ENCODE data around the gene WDTC1.

WDTC1 gene

GRCh38 chr1:27299385-27300271 is 65.2 kb downstream of the WDTC1 start:
- Histone ChIP-seq H3K27ac (peak overlapping the region in 20 of 21 experiments; percentile 7 to 92 (median 73)), H3K4me3 (no peak overlapping the region)

- H3K4me3 ChIP-seq: no peak overlapping the region
- peak overlapping the region in 19 of 21 experiments; percentile 7 to 92 (median 72) for H3K27ac ChIP-seq
Measured at GRCh38 chr1:27300341-27301051, 66.1 kb downstream of the WDTC1 start.

GRCh38 chr1:27301052-27301422 is 66.6 kb downstream of the WDTC1 start:
- H3K27ac ChIP-seq: peak overlapping the region in 9 of 21 experiments; percentile 16 to 92 (median 81)

DNA sequence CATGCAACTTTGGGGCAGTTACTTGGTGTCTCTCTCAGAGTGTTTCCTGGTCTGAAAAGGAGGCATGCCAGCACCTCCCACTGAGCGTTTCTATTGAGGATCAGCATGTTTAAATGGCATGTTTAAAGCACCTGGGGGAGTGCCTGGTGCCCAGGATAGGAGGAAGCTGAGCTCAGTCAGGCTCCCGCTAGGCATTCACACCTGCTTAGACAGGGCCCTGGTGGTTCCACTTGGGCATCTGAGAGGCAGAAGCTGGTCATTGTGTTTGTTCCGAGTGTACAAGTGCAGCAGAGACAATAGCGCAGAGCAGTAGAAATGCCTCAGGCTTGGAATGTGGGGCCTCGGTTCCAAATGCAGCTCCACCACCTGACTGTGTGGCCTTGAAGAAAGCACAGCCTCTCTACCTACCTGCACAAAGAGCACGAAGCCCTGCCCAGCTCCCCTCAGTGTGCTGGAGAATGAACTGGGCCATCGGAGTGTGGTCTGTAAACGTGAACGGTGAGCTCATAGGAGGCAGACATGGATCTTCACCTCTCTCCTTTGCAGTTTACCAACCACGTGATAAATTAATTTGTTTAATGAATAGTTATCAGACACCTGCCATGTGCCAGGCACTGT is 67.3 kb downstream of the WDTC1 start:
- Histone ChIP-seq H3K4me3 (no peak overlapping the region), H3K27ac (peak overlapping the region in 3 of 21 experiments; percentile 79 to 88 (median 81))

More at GRCh38 chr1:27301052-27301422, 66.6 kb downstream of the WDTC1 start:
- H3K4me3 ChIP-seq: no peak overlapping the region

GRCh38 chr1:27302612-27303011 is 68.2 kb downstream of the WDTC1 start:
- H3K4me3 ChIP-seq: no peak overlapping the region
- H3K27ac ChIP-seq: no peak overlapping the region

- H3K27ac ChIP-seq: no peak overlapping the region
- H3K4me3 ChIP-seq: no peak overlapping the region
Measured at GRCh38 chr1:27303509-27303908, 69.1 kb downstream of the WDTC1 start.

- no peak overlapping the region for H3K27ac ChIP-seq
Measured at GRCh38 chr1:27306071-27306470, 71.6 kb downstream of the WDTC1 start.

DNA sequence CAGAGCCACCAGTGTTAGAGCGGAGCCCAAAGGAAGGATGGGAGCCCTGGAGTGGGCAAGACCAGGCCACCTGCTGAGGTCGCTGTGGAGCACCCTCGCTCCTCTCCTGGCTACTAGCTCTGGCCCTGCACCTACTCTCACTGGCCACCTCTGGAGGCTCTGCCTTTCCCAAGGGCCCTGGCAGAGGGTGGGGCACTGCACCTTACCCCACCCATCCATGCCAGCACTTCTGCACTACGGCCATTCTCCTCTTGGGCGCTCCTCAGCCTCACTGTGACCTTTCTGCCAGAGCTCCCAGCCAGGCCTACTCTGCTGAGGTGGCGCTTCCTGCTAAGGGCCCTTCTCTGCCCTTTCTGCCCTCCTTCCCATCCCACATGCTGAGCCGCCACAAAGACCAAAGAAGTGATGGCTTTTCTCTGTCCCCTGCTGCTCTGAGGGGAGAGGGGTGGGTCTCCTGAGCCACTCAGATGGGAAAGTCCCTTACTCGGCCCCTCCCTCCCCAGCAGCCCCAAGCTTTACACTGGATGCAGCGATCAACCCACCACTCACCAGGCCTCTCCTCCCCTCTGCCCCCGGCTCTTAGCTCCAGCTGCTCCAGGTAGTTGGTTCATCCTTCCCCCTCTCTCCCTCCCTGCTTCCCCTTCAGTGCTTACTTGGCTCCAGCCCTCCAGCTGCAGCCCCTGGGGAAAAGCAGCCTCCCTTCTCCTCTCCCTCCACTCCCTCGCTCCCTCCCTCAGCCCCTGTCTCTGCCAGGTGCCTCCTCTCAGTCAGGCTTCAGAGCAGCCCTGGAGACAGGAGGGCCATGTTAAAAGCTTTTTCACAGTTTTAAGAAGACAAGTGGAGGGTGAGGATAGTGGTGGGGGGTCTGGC is 72.7 kb downstream of the WDTC1 start:
- no peak overlapping the region for H3K27ac ChIP-seq
- H3K4me3 ChIP-seq: no peak overlapping the region

More at GRCh38 chr1:27306071-27306470, 71.6 kb downstream of the WDTC1 start:
- no peak overlapping the region for H3K4me3 ChIP-seq

GRCh38 chr1:27307874-27308598 is 73.6 kb downstream of the WDTC1 start:
- Histone ChIP-seq H3K4me3 (no peak overlapping the region), H3K27ac (no peak overlapping the region)

DNA sequence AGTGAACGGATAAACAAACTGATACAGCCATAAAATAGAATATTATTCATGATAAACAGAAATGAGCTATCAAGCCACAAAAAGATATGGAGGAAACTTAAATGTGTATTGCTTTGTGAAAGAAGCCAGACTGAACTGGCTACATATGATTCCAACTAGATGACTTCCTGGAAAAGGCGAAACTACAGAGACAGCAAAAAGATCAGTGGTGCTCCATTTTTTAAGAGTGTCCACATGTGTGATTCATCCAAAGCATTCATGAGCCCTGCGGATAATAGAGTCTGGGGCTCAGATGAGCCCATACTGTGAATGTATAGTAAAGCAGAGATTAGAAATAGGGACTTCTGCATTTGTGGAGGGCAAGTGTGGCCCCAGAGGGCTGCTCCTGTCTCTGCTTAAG is 79.7 kb downstream of the WDTC1 start:
- no peak overlapping the region for H3K4me3 ChIP-seq
- H3K27ac ChIP-seq: no peak overlapping the region

- no peak overlapping the region for H3K27ac ChIP-seq
- H3K4me3 ChIP-seq: no peak overlapping the region
Measured at GRCh38 chr1:27314737-27315136, 80.3 kb downstream of the WDTC1 start.

DNA sequence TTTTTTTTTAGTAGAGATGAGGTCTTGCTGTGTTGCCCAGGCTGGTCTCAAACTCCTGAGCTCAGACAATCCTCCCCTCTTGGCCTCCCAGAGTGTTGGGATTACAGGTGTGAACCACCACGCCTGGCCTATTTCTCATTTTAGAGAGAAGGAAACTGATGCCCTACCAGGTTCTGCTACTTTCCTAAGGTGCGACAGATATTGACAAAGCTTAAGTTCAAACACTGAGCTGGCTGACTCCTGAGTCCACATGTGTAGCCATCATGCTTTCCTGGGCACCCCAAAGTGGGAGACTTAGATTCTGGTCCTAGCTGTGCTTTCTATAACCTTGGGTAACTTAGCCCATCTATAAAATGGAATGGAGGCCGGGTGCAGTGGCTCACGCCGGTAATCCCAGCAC is 82.4 kb downstream of the WDTC1 start:
- no peak overlapping the region for H3K27ac ChIP-seq
- H3K4me3 ChIP-seq: no peak overlapping the region

DNA sequence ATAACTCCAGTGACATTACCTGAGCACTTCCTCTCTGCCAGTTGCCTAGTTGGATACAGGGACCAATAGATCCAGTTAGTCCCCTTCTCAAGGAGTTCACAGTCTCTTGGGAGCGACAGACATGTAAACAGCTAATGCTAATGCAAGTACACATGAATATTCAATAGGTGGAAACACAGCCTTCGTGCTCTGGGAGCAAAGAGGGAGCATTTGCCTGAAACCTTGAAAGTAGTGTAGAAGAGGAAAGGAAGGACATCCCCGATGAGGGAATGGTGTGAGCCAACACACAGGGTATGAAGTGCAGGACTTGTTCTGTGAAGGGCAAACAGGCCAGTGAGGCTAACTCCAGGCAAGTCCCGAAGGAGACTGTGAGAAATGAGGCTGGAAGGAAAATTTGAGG is 83.7 kb downstream of the WDTC1 start:
- H3K27ac ChIP-seq: peak overlapping the region in 5 of 21 experiments; percentile 4 to 37 (median 22)
- H3K4me3 ChIP-seq: no peak overlapping the region

DNA sequence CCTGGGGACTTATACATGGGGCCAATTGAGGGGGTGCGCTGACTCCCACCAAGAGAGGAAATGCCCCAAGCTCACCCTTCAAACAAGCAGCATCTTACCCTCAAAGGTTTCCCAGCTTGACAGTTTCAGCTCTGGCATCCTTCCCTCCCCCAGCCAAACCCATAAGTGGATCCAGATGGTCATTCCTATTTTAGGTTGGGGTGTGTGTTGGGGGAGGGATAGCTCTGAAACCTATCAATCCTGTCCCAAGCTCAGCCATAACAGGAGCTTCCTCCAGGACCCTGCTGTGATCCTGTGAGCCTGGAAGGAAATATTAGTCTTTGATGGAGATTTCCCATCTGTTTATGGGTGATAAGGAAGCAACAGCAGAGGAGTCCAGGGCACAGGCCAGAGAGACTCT is 84.2 kb downstream of the WDTC1 start:
- no peak overlapping the region for H3K4me3 ChIP-seq
- peak overlapping the region in 5 of 21 experiments; percentile 4 to 37 (median 22) for H3K27ac ChIP-seq

GRCh38 chr1:27321813-27322568 is 87.6 kb downstream of the WDTC1 start, which contains the start of gene TMEM222:
Gene TMEM222, plus strand, starts transcription at chr1:27322163. Its CDS starts 35 bp downstream, at chr1:27322198.
- Histone ChIP-seq H3K4me3 (peak within 1 kb of the TSS; percentile 66 to 99 (median 78)), H3K27ac (peak within 1 kb of the TSS; percentile 16 to 99 (median 93))

GRCh38 chr1:27322569-27323240 is 88.3 kb downstream of the WDTC1 start:
- peak overlapping the region; percentile 16 to 99 (median 93) for H3K27ac ChIP-seq
- peak overlapping the region; percentile 66 to 99 (median 78) for H3K4me3 ChIP-seq

DNA sequence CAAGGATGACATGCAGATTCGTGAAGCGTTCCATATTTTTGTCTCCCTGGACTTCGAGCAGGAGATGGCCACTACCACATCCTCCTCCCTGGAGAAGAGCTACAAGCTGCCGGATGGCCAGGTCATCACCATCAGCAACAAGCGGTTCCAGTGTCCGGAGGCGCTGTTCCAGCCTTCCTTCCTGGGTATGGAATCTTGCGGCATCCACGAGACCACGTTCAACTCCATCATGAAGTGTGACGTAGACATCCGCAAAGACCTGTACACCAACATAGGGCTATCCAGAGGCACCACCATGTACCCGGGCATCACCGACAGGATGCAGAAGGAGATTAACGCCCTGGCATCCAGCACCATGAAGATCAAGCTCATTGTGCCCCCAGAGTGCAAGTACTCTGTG is 90.9 kb downstream of the WDTC1 start:
- no peak overlapping the region for H3K27ac ChIP-seq

More for the DNA sequence above, 90.9 kb downstream of the WDTC1 start:
- H3K4me3 ChIP-seq: no peak overlapping the region

Data from skin epidermis (tissue), 12 donors.